HG03442 (cell line): ENCODE results near the gene MAD1L1.

ENCODE experiments used
- ATAC-seq: cut with Tn5 transposase; IDR thresholded peaks from one replicate; pipeline ENCODE4 v1.9.1; 2021; ENCODE audit warnings: mild to moderate bottlenecking, moderate library complexity; ENCODE audit not compliant: unreplicated experiment

MAD1L1 gene

DNA sequence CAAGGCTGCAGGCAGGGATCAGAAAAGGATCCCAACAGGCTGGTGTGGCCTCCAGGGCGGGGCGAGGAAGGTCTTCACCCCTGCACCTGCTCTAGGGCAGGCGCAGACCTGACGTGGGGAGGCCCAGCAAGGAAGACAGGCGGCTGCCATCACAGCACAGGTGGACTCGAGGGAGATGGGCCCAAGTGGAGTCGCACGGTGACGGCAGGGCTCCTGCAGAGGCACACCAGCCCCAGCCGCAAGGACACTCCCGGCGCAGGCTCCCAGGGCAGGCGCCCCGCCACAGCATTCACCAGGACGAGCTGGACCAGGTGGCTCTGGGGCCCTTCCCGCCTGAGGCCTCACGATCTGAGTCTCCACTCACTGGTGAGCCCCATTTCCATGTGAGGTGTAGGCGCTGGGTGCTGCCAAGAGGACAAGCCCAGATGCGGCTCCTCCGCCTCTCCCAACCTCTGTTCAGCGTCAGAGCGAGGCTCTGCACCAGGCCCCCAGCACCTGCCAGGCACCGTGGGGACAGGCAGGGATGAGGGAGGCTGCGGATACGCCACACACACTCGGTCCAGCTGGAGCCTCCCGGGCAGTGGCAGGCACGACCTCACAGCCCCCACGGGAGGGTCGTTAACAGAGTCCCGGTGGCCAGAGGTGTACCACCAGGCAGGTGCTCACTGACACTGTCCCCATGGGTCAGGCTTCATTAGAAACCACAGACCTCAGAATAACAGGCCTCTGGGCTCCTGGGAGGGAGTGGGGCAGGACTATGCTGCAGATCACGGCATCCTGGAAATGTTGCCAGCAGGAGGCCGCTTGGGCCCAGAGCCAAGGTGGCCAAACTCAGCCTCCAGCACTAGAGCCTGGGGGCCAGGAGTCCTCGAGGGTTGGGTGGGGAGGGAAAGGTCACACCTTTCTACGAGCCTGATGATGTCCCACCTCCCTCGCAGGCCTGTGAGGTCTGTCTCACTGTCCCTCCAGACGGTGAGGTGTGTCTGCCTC is 111.6 kb downstream of the MAD1L1 start:
- no peak for ATAC-seq

DNA sequence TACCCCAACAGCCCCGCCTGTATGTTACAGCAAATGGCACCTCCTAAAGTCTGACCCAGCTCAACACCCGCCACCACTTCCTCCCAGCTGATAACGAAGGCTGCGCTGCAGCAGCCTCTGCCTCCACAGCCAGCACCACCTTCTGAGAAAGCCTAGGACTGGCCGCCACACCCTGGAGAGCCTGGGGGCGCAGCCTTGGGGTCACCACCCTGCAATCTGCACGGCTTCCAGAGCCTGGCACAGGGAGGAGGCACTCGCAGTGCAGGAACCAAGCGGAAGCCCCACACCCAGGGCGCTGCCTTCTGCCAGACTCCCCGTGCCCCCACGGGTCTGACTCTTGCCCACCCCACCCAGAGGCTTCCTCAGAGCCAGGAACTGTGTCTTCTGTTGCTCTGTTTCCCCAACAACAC is 112.5 kb downstream of the MAD1L1 start:
- no peak for ATAC-seq

DNA sequence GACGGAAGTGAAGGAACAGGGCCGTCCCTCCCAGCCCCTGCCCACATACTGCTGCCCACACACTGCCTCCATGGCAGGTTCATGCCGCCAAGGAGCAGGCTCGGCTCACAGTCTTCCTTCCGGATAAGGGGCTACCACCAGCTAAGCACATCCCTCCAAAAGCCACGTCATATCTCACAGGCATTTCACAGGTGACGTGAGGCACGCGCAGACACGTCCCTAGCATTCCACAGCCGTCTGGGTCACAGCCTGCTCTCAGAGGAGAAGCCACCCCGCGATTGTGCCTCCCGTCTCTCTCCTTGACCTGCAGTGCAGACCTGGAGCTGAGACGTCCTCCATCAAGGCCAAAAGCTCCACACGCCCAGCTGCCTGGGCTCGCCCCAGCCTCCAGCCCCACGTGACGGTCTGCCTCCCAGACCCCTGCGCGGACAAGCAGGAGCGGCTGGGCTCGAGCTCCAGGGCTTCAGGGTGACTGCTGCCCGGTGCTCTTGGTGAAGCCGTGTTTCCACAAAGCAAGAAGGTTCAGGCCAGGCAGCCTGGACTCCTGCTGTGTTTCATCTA is 114.0 kb downstream of the MAD1L1 start:
- no peak for ATAC-seq

DNA sequence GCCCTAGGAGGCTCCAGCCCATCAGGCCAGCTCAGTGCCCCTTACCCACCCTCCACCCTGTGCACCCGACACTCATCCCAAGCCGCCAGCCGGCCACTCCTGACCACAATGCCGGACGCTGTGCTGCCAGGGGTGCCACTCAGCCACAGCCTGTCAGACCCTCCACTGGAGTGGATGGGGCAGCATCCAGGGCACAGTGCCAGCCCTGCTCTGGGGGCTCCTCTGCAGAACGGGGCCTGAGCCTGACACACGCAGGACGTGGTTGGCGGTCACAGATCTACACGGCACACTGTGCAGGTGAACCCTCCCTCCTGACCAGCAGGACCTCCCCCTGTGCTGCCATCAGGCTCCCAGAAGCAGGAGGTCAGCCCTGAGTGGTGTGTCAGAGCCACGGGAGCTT is 114.7 kb downstream of the MAD1L1 start:
- ATAC-seq, result no peak

DNA sequence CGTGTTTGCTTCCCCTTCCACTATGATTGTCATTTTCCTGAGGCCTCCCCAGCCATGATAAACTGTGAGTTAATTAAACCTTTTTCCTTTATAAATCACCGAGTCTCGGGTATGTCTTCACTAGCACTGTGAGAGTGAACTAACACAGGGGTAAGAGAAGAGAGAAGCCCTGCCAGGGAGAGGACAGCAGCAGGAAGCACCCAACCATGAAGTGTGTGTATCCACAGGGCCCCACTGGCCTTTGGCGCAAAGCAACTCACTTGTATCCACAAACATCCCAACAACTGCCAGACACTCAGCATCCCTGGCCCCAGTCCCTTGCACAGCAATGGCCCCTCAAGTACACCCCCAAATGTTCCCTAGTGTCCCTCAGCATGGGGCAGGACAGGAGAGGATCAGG is 115.1 kb downstream of the MAD1L1 start:
- ATAC-seq, result no peak

DNA sequence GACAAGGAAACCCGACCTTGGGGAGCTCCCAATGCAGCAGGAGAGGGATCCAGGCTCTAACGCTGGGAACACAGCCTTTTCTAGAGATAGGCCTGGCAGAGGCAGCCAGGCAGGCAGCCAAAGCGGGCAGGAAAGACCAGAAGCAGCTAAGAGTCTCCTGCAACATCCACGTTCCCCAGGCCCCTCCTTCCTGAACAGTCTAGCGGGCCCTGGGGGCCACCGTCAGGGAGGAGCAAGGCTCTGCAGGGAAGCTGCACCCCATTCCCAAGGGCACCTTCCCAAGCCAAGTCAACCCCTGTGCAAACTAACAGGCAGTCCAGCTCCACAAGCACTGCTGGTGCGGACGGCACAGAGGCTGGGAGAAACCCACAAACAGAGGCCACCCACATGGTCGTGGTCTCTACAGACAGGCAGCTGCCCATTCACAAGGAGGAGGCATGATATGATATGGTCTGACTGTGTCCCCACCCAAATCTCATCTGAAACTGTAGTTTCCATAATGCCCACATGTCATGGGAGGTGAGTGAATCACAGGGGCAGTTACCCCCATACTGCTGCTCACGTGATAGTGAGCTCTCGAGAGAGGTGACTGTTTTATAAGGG is 115.7 kb downstream of the MAD1L1 start:
- ATAC-seq, result no peak

GRCh38 chr7:2116448-2116810 is 116.3 kb downstream of the MAD1L1 start:
- no peak for ATAC-seq

GRCh38 chr7:2115760-2116447 is 116.8 kb downstream of the MAD1L1 start:
- ATAC-seq, result no peak

DNA sequence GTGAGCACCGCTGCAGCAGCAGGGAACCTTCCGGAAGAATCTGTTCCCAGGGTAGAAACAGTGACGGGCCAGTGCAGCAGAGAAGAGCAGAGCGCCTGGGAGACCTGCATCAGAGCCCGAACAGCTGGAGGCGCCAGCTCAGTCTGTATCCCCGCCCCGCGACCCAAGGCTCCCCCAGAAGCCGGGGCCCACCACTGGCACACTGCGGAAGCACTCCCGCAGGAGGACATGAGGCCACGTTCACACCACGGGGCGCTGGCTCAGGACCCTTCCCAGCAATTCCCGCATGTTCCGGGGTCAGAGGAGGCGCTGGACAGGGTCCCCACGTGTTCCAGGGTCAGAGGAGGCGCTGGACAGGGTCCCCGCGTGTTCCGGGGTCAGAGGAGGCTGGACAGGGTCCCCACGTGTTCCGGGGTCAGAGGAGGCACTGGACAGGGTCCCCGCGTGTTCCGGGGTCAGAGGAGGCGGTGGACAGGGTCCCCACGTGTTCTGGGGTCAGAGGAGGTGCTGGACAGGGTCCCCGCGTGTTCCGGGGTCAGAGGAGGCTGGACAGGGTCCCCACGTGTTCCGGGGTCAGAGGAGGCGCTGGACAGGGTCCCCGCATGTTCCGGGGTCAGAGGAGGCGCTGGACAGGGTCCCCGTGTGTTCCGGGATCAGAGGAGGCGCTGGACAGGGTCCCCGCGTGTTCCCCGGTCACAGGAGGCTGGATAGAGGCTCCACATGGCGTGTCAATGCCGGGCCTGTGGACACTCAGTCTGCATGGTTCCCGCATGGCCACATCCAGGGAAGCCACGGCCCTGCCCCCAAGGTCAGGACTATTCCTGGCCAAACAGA is 117.6 kb downstream of the MAD1L1 start:
- ATAC-seq, result no peak

- ATAC-seq, result no peak
These were observed 118.7 kb downstream of the MAD1L1 start for GRCh38 chr7:2114052-2114451.

- no peak for ATAC-seq
These were observed 120.2 kb downstream of the MAD1L1 start for GRCh38 chr7:2112261-2113198.

DNA sequence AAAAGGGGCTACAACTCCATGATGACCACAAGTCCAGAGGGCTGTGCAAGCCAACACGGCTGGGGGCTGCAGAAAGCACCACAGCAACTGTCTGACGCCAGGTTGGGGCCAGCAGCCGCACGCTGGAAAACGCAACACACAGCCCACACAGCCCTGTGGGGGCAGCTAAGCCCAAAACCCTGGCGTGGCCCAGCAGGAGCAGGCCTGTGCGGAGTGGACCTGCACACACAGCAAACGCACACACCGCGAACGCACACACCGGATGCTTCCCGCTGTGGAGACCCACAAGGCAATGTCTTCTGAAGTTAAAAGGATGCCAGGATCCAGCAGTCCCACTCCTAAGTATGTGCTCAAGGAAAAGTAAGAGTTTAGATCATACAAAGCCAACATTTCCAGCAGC is 121.2 kb downstream of the MAD1L1 start:
- no peak for ATAC-seq

GRCh38 chr7:2110610-2111396 is 121.9 kb downstream of the MAD1L1 start:
- ATAC-seq, result no peak

GRCh38 chr7:2109936-2110609 is 122.7 kb downstream of the MAD1L1 start:
- no peak for ATAC-seq

- no peak for ATAC-seq
These were observed 123.4 kb downstream of the MAD1L1 start for GRCh38 chr7:2109251-2109872.

DNA sequence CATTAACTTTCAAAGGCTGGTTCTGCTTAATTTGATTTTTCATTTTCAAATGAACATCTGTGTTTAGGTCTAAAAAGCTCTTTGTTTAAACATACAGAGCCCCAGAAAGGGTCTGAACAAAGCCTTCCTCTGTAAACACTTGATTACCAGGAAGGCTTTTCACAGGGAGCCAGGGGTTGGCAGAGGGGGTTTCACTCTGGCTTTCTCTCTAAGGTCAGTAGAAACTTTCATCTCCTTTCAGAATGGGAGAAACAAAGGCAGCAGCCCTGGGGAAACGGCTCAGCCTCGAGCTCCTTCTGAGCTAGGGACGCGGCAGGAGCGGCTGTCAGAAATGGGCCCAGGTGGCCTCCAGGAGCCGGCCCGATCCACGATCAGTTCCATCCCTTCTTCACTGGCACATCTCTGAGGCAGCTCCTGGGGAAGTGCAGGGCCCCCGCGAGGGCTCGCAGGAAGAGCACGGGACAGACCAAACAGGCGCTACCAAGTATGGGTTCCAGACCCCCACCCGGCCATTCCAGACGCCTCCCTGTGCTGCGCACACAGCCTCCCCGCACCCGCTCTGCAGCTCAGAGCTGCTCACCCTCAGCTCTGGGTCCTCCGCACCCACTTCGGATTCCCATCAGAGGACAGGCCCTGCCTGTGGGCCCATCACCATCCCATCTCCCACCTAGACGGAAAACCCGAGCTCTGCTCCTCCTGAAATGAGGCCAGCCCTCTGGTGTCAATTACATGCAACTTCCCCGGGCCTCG is 124.1 kb downstream of the MAD1L1 start:
- no peak for ATAC-seq

DNA sequence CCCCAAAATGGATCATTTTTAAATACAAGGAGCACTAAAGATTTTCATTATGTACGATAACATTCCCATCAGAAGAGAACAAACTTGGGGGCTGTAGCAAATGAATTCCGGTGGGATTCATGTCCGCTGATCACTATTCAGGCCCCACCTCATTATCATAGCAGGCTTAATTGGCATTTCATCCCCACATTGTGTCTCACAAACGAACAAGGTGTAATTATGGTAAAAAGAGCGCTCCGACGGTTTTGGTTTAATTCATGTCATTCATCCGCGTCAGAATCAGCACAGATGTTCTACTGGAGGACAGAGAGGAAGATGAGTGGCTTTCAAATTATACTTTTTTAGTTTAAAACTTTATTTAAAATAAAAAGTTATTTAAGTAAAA is 124.7 kb downstream of the MAD1L1 start:
- no peak for ATAC-seq
